C4-2B (cell line): ENCODE measurements around the gene PTOV1.

ENCODE experiments used
- CTCF ChIP-seq: fragments of 450-650 bp; conservative IDR thresholded peaks from 2 replicates; pipeline ENCODE4 v1.5.1; 2017; ENCODE audit warnings: mild to moderate bottlenecking
- ZFX ChIP-seq: fragments of 450-650 bp; IDR thresholded peaks from 2 replicates; pipeline ENCODE4 v1.6.1; 2017

GRCh38 chr19:49866933-49867782, 16.2 kb downstream of the PTOV1 start, which contains the start of gene PNKP:
- TF ChIP-seq CTCF (no peak), ZFX (peak; percentile 64; the same call in 1 of the 2 replicates)
